HUES64 (cell line): ENCODE data around the gene NPHP4.
"Not testable (repeated sequence)": the region's sequence is repeated elsewhere in the genome, so short reads cannot be mapped to it uniquely, and the experiment has no call there.

Experiments
- H3K27ac ChIP-seq: 2 replicates; pipeline ENCODE4 v1.7.0; 2013; ENCODE audit warnings: low read depth, low read length, inconsistent platforms
- H3K27me3 ChIP-seq: 2 replicates; pipeline ENCODE4 v1.6.1; 2013; ENCODE audit warnings: mild to moderate bottlenecking, low read length; ENCODE audit not compliant: insufficient read depth
- H3K36me3 ChIP-seq: 2 replicates; pipeline ENCODE4 v1.6.1; 2013; ENCODE audit warnings: mild to moderate bottlenecking, low read length; ENCODE audit not compliant: insufficient read depth
- H3K4me1 ChIP-seq: 2 replicates; pipeline ENCODE4 v1.6.1; 2013; ENCODE audit warnings: mild to moderate bottlenecking, low read length, moderate library complexity; ENCODE audit not compliant: insufficient read depth
- H3K4me3 ChIP-seq: 2 replicates; pipeline ENCODE4 v1.5.1; 2013; ENCODE audit warnings: mild to moderate bottlenecking, low read length, moderate library complexity
- H3K9ac ChIP-seq: 2 replicates; pipeline ENCODE4 v1.6.1; 2013; ENCODE audit warnings: mild to moderate bottlenecking, low read depth, low read length
- H3K9me3 ChIP-seq: 2 replicates; pipeline ENCODE4 v1.6.1; 2013; ENCODE audit warnings: low read depth, low read length; ENCODE audit not compliant: insufficient read depth
- WGBS: fragments of 150-250, 120-280 bp; methylation state at CpG from one replicate; pipeline ENCODE4 v1.1.7; 2013; ENCODE audit warnings: missing lambda C conversion rate; 5-methylcytosine and 5-hydroxymethylcytosine counted together

Gene NPHP4

DNA sequence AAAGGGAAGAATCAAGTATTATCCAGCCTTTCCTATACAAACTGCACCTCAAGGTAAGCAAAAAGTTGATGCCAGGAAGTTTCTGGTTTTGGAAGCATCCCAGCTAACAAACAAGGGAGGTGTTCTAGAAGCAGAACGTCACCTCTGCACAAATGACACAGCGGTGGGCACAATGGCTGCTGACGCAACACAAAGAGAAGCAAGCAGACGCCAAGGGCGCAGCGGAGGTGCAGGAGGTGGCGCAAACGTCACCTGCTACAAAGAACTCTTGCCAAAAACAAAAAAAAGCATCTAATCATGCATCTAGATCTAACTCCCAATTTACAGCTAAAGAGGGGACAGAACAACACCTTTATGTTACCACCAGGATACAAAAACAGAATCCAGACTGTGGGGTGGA, 88.5 kb downstream of the NPHP4 start:
- Histone ChIP-seq H3K9ac (no peak overlapping the region), H3K36me3 (peaks cover 11% of the 10 kb centered on the region; the same call in 1 of the 2 replicates), H3K9me3 (no peaks in the 10 kb centered on the region), H3K27me3 (no peaks in the 10 kb centered on the region), H3K27ac (no peak overlapping the region), H3K4me3 (no peak overlapping the region), H3K4me1 (0 out of 2 replicates have a peak, but pooled peaks cover 3% of the 10 kb centered on the region)
- WGBS = 95% methylated on average over 8 of the region's 8 CpGs

DNA sequence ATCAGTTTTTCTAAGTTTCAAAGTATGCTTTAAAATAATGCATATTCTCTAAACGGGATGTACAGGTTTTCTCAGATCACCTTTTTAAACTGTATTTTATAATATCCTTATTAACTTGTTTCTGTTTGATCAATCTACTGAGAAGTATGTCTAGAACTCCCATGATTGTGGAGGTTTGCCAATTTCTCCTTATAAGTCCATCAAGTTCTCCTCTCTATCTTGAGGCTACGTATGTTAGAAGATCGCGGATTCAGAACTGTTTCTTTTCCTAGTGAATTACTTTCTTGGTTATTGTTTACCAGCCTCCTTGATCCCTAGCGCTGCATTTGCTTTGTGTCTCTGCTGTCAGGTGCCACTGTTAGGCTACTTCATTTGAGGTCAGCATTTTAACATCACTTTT, 89.2 kb downstream of the NPHP4 start:
- Histone ChIP-seq H3K4me3 (no peak overlapping the region), H3K9ac (no peak overlapping the region), H3K36me3 (peaks cover 11% of the 10 kb centered on the region; the same call in 1 of the 2 replicates), H3K27ac (no peak overlapping the region), H3K27me3 (no peaks in the 10 kb centered on the region), H3K9me3 (no peaks in the 10 kb centered on the region), H3K4me1 (0 out of 2 replicates have a peak, but pooled peaks cover 3% of the 10 kb centered on the region)
- 97% methylated on average over 4 of the region's 5 CpGs for WGBS

GRCh38 chr1:5901841-5902240, 90.4 kb downstream of the NPHP4 start:
- Histone ChIP-seq H3K9me3 (no peaks in the 10 kb centered on the region), H3K9ac (no peak overlapping the region), H3K4me3 (no peak overlapping the region), H3K36me3 (peaks cover 11% of the 10 kb centered on the region; the same call in 1 of the 2 replicates), H3K27me3 (no peaks in the 10 kb centered on the region), H3K27ac (no peak overlapping the region), H3K4me1 (peaks cover 12% of the 10 kb centered on the region; the same call in 1 of the 2 replicates)
- WGBS = 38% methylated on average over 2 of the region's 2 CpGs

GRCh38 chr1:5901150-5901549, 91.1 kb downstream of the NPHP4 start:
- H3K27me3 ChIP-seq = no peaks in the 10 kb centered on the region
- WGBS = 98% methylated on average over 5 of the region's 5 CpGs
- H3K36me3 ChIP-seq = peaks cover 11% of the 10 kb centered on the region; the same call in 1 of the 2 replicates
- no peak overlapping the region for H3K9ac ChIP-seq
- peaks cover 18% of the 10 kb centered on the region; the same call in 1 of the 2 replicates for H3K4me1 ChIP-seq
- H3K27ac ChIP-seq = no peak overlapping the region
- no peak overlapping the region for H3K4me3 ChIP-seq
- no peaks in the 10 kb centered on the region for H3K9me3 ChIP-seq

- no peaks in the 10 kb centered on the region; the same call in 1 of the 2 replicates for H3K36me3 ChIP-seq
- H3K9ac ChIP-seq = no peak overlapping the region
- 93% methylated on average over 17 of the region's 17 CpGs for WGBS
- no peak overlapping the region for H3K27ac ChIP-seq
- peaks cover 21% of the 10 kb centered on the region for H3K4me1 ChIP-seq
- H3K9me3 ChIP-seq = no peaks in the 10 kb centered on the region
- no peak overlapping the region for H3K4me3 ChIP-seq
- no peaks in the 10 kb centered on the region for H3K27me3 ChIP-seq
Measured at GRCh38 chr1:5898266-5898665, 94.0 kb downstream of the NPHP4 start.

DNA sequence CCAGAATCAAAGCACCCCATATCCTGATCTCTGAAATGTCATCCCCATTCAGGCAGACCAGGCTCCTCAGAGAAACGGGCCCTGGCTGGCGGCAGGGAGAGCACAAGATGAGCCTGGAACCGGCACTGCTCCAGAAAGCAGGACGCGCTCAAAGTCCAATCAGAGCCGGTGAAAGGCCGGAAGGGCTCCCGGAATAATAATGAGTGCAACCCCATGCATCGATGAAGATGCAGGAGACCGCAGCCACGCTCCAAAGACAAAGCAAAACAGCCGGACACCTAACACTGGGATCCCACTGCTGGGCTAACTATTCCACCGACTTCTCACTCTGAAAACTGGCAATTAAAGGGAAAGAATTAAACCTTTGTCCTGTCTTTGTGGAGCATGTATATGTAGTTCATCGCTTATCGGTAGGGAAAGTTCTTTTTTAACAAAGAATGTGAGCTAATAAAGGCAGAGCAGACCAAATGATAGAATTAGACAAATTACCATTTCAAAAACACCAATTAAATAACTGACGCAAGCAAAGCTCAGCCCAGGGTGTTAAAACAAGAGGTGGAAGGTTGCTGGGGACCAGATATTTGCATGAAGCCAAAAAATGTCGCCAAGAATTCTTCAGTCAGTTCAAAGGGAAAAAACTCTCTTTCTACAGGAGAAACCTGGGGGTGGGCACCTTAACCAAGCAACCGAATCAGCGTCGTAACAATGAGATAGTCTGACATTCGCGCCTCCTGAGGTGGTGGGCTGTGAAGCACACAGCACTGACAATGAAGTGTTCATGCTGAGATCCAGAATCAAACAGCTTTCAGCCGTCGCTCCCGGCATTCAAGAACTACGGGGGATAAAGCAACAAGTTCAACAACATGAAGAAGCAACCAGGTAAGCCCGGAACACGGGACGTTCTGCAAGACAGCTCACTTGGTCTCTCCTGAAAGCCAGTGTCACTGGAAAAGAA, 95.2 kb downstream of the NPHP4 start:
- Histone ChIP-seq H3K4me3 (peak overlapping the region; percentile 26; the same call in 1 of the 2 replicates), H3K4me1 (peaks cover 21% of the 10 kb centered on the region), H3K27me3 (no peaks in the 10 kb centered on the region), H3K9me3 (no peaks in the 10 kb centered on the region), H3K9ac (peak overlapping the region; percentile 16; the same call in 1 of the 2 replicates), H3K27ac (peak overlapping the region; percentile 92), H3K36me3 (no peaks in the 10 kb centered on the region)
- 6% methylated on average over 29 of the region's 29 CpGs for WGBS

- H3K36me3 ChIP-seq = no peaks in the 10 kb centered on the region
- 90% methylated on average over 29 of the region's 30 CpGs for WGBS
- 0 out of 2 replicates have a peak overlapping the region, but pooled peaks have one; percentile 16 for H3K9ac ChIP-seq
- H3K9me3 ChIP-seq = no peaks in the 10 kb centered on the region
- H3K4me1 ChIP-seq = peaks cover 18% of the 10 kb centered on the region
- peak overlapping the region; percentile 92; the same call in 1 of the 2 replicates for H3K27ac ChIP-seq
- no peaks in the 10 kb centered on the region for H3K27me3 ChIP-seq
- H3K4me3 ChIP-seq = peak overlapping the region; percentile 26; the same call in 1 of the 2 replicates
Measured at GRCh38 chr1:5895446-5896406, 96.5 kb downstream of the NPHP4 start.

GRCh38 chr1:5893699-5894278, 98.4 kb downstream of the NPHP4 start:
- not testable (repeated sequence) for H3K36me3 ChIP-seq, H3K9ac ChIP-seq, H3K4me3 ChIP-seq, H3K9me3 ChIP-seq, H3K27me3 ChIP-seq, H3K27ac ChIP-seq
- H3K4me1 ChIP-seq = peaks cover 18% of the 10 kb centered on the region
- 82% methylated on average over 10 of the region's 12 CpGs for WGBS

DNA sequence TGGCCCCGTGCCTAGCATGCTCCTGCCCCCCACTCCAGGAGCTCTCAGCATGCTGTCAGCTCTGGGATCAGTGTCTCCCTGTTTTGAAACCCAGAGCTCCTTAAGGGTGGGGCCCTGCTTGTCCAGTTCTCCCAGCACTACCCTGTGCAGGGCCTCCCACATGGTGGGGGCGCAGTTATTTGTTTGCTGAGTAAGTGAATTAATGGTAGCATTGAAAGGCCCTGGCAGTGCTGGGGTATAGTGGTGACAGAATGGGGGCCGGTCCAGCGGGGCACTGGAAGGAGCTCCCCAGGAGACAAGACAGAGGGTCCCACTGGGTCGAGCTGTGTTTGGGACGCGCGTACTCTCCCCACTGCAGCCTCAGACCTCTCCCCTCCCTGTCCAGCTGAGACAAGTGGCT, 99.9 kb downstream of the NPHP4 start:
- no peak overlapping the region for H3K9ac ChIP-seq
- no peaks in the 10 kb centered on the region for H3K27me3 ChIP-seq
- H3K36me3 ChIP-seq = no peaks in the 10 kb centered on the region
- H3K4me3 ChIP-seq = no peak overlapping the region
- H3K4me1 ChIP-seq = peaks cover 14% of the 10 kb centered on the region
- WGBS = 81% methylated on average over 8 of the region's 8 CpGs
- H3K27ac ChIP-seq = no peak overlapping the region
- no peaks in the 10 kb centered on the region for H3K9me3 ChIP-seq

GRCh38 chr1:5891736-5892135, 100.5 kb downstream of the NPHP4 start:
- H3K27me3 ChIP-seq = no peaks in the 10 kb centered on the region
- H3K9me3 ChIP-seq = no peaks in the 10 kb centered on the region
- H3K36me3 ChIP-seq = no peaks in the 10 kb centered on the region
- no peak overlapping the region for H3K27ac ChIP-seq
- H3K9ac ChIP-seq = no peak overlapping the region
- H3K4me3 ChIP-seq = no peak overlapping the region
- WGBS = 94% methylated on average over 9 of the region's 9 CpGs
- H3K4me1 ChIP-seq = peaks cover 9% of the 10 kb centered on the region
